B cell (primary cell): ENCODE data around the gene CEACAM1. TPM values are rescaled to one million over a fixed set of nuclear protein-coding genes. Genes with fewer than 3 reads are reported as not detected.

ENCODE experiments used
- ATAC-seq: fragments of 200-7000 bp; cut with Tn5 transposase; one replicate; pipeline ENCODE4 v1.10.0; 2021; ENCODE audit warnings: low read depth, mild to moderate bottlenecking, moderate number of reproducible peaks, moderate library complexity
- CTCF ChIA-PET: fragments of 350-600 bp; sonication (Branson Sonifier 250); formaldehyde crosslinking; loops from one replicate; lab custom pipeline; 2021; ENCODE audit warnings: antibody characterized with exemption, inconsistent platforms; lab: Charles Lee
- POLR2A ChIA-PET: fragments of 350-600 bp; sonication (Branson Sonifier 250); formaldehyde crosslinking; loops from one replicate; lab custom pipeline; 2021; ENCODE audit warnings: antibody characterized with exemption; lab: Charles Lee
- DNase-seq: peaks from one replicate; pipeline ENCODE4 v3.0.0; 2013
- H2AFZ ChIP-seq: 2 replicates; pipeline ENCODE4 v1.6.1; 2012; ENCODE audit warnings: mild to moderate bottlenecking, low read depth, low read length; ENCODE audit not compliant: insufficient read depth, poor library complexity, severe bottlenecking
- H3K27ac ChIP-seq, 2 donors: 1 replicate in 1 of 2; 2 replicates in 1 of 2; pipeline ENCODE4 v1.5.1; 2012 to 2013; ENCODE audit warnings: low read length in 2 of 2, mild to moderate bottlenecking in 2 of 2, moderate library complexity in 1 of 2
- H3K27me3 ChIP-seq, 4 experiments: fragments of 200-600 bp in 1 of 4; sonication (generic) in 1 of 4; replicated peaks in 1 of 4; 1 replicate in 2 of 4; 2 replicates in 2 of 4; pipeline versions ENCODE4 v1.6.1 to v1.7.0; 2013 to 2016; ENCODE audit warnings: low read length in 3 of 4, mild to moderate bottlenecking in 2 of 4, mixed read lengths in 1 of 4, moderate library complexity in 1 of 4; ENCODE audit not compliant: insufficient read depth in 4 of 4, control insufficient read depth in 3 of 4; ENCODE audit errors: control extremely low read depth in 1 of 4
- H3K36me3 ChIP-seq, 2 experiments: replicated peaks in 1 of 2; 1 replicate in 1 of 2; 2 replicates in 1 of 2; pipeline versions ENCODE4 v1.6.1 to v1.7.1; 2013; ENCODE audit warnings: low read length in 1 of 2; ENCODE audit not compliant: insufficient read depth in 2 of 2, control insufficient read depth in 1 of 2; ENCODE audit errors: control extremely low read depth in 1 of 2, extremely low read depth in 1 of 2
- H3K4me1 ChIP-seq, 2 donors: fragments of 200-600 bp in 1 of 2; sonication (generic) in 1 of 2; 1 replicate in 1 of 2; 2 replicates in 1 of 2; pipeline versions ENCODE4 v1.5.1 to v1.6.1; 2013 to 2017; ENCODE audit warnings: low read length in 2 of 2; ENCODE audit not compliant: control insufficient read depth in 2 of 2, insufficient read depth in 2 of 2
- H3K4me2 ChIP-seq: replicated peaks from 2 replicates; pipeline ENCODE3; 2012; ENCODE audit warnings: mild to moderate bottlenecking, low read depth, low read length; ENCODE audit not compliant: poor library complexity, severe bottlenecking
- H3K4me3 ChIP-seq, 5 experiments: fragments of 200-600 bp in 1 of 5; sonication (generic) in 1 of 5; 1 replicate in 3 of 5; 2 replicates in 2 of 5; pipeline versions ENCODE4 v1.5.1 to v1.7.0; 2011 to 2016; ENCODE audit warnings: low read length in 4 of 5, mild to moderate bottlenecking in 4 of 5, low read depth in 2 of 5, control low read depth in 1 of 5, moderate library complexity in 1 of 5; ENCODE audit not compliant: insufficient read depth in 1 of 5; ENCODE audit errors: control extremely low read depth in 1 of 5, extremely low read depth in 1 of 5
- H3K79me2 ChIP-seq: fragments of 200-600 bp; sonication (generic); one replicate; pipeline ENCODE4 v1.6.0; 2016; ENCODE audit warnings: low read length; ENCODE audit not compliant: control insufficient read depth, insufficient read depth
- H3K9ac ChIP-seq: fragments of 200-600 bp; sonication (generic); 2 replicates; pipeline ENCODE4 v1.6.1; 2017; ENCODE audit warnings: mild to moderate bottlenecking, low read length, moderate library complexity
- H3K9me3 ChIP-seq, 3 donors: one replicate each; pipeline versions ENCODE4 v1.6.1 to v1.7.1; 2013; ENCODE audit warnings: low read length in 2 of 3; ENCODE audit not compliant: control insufficient read depth in 2 of 3, insufficient read depth in 1 of 3; ENCODE audit errors: control extremely low read depth in 1 of 3
- H4K20me1 ChIP-seq: 2 replicates; pipeline ENCODE4 v1.6.0; 2012; ENCODE audit warnings: mild to moderate bottlenecking, low read length; ENCODE audit not compliant: insufficient read depth, control insufficient read depth, poor library complexity, severe bottlenecking
- H3K27ac Mint-ChIP-seq: one replicate; pipeline ENCODE4 v1.8.0; 2021; ENCODE audit warnings: mixed read lengths
- H3K27me3 Mint-ChIP-seq: one replicate; pipeline ENCODE4 v1.8.0; 2021; ENCODE audit warnings: mixed read lengths
- H3K4me1 Mint-ChIP-seq: one replicate; pipeline ENCODE4 v1.8.0; 2021; ENCODE audit warnings: mixed read lengths
- H3K4me3 Mint-ChIP-seq: one replicate; pipeline ENCODE4 v1.8.0; 2021; ENCODE audit warnings: mixed read lengths
- H3K9me3 Mint-ChIP-seq: one replicate; pipeline ENCODE4 v1.8.0; 2022; ENCODE audit warnings: mixed read lengths; ENCODE audit not compliant: insufficient read depth
- EZH2 ChIP-seq: IDR thresholded peaks from 2 replicates; pipeline ENCODE4 v1.6.1; 2012; ENCODE audit warnings: borderline replicate concordance, low read depth, mild to moderate bottlenecking, moderate library complexity, low read length; ENCODE audit not compliant: insufficient read depth, poor library complexity, severe bottlenecking
- WGBS: methylation state at CpG from one replicate; pipeline ENCODE4 v1.1.5; 2013; ENCODE audit warnings: missing lambda C conversion rate; ENCODE audit not compliant: insufficient coverage; 5-methylcytosine and 5-hydroxymethylcytosine counted together
- intact Hi-C: fragments of 100-400 bp; cut with micrococcal nuclease; formaldehyde crosslinking; loops from one replicate; pipeline ENCODE4 v1.10.0; 2022
- polyA plus RNA-seq: library from polyadenylated mRNA; depleted of rRNA; stranded (reverse); fragments of >200 nt; gene quantifications from 2 replicates; pipeline ENCODE4 v1.2.3, GENCODE V29; 2012
- total RNA-seq, 2 donors: library from RNA; stranded (reverse); fragments of 120-200 nt in 1 of 2; gene quantifications; 1 replicate in 1 of 2; 2 replicates in 1 of 2; pipeline versions ENCODE4 v1.2.3 to v1.2.4, GENCODE V29; 2013 to 2022
- TF ChIP-seq, protein P1 (sequence below): fragments of 200-600 bp; IDR thresholded peaks from one replicate; pipeline ENCODE4 v1.8.0; 2022; ENCODE audit warnings: antibody characterized with exemption, mild to moderate bottlenecking

Gene CEACAM1
- total and polyA plus RNA-seq, 2 donors (not counting 1 experiment from before 2014, with no cell fraction given) = 8.8 to 14.6 TPM

DNA sequence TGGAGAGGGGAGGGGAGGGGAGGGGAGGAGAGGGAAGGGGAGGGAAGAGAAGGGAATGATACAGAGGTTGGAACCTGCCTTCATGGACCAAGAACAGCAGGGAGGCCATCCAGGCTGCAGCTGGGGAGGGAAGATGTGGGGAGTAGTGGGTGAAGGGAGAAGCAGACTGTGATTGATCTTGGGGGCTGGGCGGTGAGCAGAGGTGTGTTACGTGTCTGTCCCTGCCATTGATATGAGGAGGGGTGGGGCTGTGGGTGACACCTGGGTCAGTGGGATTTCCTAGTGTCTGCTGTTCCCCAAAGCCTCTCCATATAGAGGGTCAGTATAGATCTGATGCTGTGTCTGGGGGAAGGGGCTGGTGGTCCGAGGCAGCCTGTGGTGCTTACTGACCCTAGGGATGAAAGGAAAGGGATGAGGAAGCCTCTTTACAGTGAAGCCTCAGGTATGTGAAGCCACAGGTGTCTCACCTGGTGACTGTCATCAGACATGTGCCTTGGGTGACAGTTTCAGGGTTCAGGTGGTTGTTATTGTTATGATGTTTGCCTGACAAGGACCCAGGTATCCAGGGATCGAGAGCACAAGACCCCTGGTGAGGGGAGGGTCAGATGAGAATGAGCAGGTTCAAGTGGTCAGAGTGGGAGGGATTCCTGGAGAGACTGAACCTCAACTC is 18.7 kb upstream of the CEACAM1 start:
- H3K9ac ChIP-seq = no peak overlapping the region
- intact Hi-C loops = no loop called here
- POLR2A ChIA-PET = no interaction called here
- H3K4me3 ChIP-seq = no peak overlapping the region
- H3K27me3 Mint-ChIP-seq = peaks cover 41% of the 10 kb centered on the region
- TF ChIP-seq, protein P1, sequence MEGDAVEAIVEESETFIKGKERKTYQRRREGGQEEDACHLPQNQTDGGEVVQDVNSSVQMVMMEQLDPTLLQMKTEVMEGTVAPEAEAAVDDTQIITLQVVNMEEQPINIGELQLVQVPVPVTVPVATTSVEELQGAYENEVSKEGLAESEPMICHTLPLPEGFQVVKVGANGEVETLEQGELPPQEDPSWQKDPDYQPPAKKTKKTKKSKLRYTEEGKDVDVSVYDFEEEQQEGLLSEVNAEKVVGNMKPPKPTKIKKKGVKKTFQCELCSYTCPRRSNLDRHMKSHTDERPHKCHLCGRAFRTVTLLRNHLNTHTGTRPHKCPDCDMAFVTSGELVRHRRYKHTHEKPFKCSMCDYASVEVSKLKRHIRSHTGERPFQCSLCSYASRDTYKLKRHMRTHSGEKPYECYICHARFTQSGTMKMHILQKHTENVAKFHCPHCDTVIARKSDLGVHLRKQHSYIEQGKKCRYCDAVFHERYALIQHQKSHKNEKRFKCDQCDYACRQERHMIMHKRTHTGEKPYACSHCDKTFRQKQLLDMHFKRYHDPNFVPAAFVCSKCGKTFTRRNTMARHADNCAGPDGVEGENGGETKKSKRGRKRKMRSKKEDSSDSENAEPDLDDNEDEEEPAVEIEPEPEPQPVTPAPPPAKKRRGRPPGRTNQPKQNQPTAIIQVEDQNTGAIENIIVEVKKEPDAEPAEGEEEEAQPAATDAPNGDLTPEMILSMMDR = no peak
- TF ChIP-seq EZH2 = no peak
- H4K20me1 ChIP-seq = no peaks in the 10 kb centered on the region
- no peaks in the 10 kb centered on the region for H3K36me3 ChIP-seq
- peaks cover 0 to 15% (median 0%) of the 10 kb centered on the region in 3 donors for H3K9me3 ChIP-seq
- no peak for DNase-seq
- H2AFZ ChIP-seq = no peak overlapping the region
- H3K27ac ChIP-seq = no peak overlapping the region
- H3K27ac Mint-ChIP-seq = no peak overlapping the region
- CTCF ChIA-PET = no interaction called here
- no peaks in the 10 kb centered on the region for H3K79me2 ChIP-seq
- WGBS = 93% methylated on average over 3 of the region's 4 CpGs
- no peaks in the 10 kb centered on the region for H3K4me1 ChIP-seq
- H3K4me2 ChIP-seq = no peak overlapping the region
- no peak overlapping the region for H3K4me3 Mint-ChIP-seq
- peaks cover 0 to 10% (median 3%) of the 10 kb centered on the region in 4 experiments for H3K27me3 ChIP-seq
- no peaks in the 10 kb centered on the region for H3K4me1 Mint-ChIP-seq
- ATAC-seq = no peak
- H3K9me3 Mint-ChIP-seq = peaks cover 4% of the 10 kb centered on the region

DNA sequence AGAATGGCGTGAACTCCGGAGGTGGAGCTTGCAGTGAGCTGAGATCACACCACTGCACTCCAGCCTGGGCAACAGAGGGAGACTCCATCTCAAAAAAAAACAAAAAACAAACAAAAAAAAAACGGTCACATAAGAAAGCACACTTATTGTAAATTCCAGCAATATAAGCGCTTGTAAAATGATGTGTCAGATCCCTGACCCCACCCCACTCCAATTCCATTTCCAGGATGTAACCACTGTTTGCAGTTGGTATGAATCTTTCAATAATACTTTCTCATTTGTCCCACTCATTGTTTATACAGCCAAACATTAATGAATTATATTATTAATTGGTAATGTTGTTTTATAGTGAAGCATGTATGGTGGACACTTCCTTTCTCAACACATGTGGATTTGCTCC is 15.9 kb upstream of the CEACAM1 start:
- 100% methylated on average over 2 of the region's 4 CpGs for WGBS
- Histone ChIP-seq H2AFZ (no peak overlapping the region), H3K4me2 (no peak overlapping the region), H3K9me3 (no peaks in the 10 kb centered on the region), H3K27me3 (peaks cover 0 to 6% (median 3%) of the 10 kb centered on the region in 4 experiments), H4K20me1 (no peaks in the 10 kb centered on the region), H3K9ac (no peak overlapping the region), H3K4me1 (no peaks in the 10 kb centered on the region), H3K36me3 (no peaks in the 10 kb centered on the region), H3K79me2 (no peaks in the 10 kb centered on the region), H3K27ac (no peak overlapping the region), H3K4me3 (no peak overlapping the region)
- Mint-ChIP-seq H3K9me3 (no peaks in the 10 kb centered on the region), H3K4me1 (no peaks in the 10 kb centered on the region), H3K27me3 (peaks cover 29% of the 10 kb centered on the region), H3K4me3 (no peak overlapping the region), H3K27ac (no peak overlapping the region)
- TF ChIP-seq, protein P1 = no peak
- no peak for TF ChIP-seq EZH2
- intact Hi-C loops = no loop called here
- CTCF ChIA-PET = no interaction called here
- ATAC-seq = no peak
- POLR2A ChIA-PET = no interaction called here
- DNase-seq = no peak
